GM12873 (cell line): ENCODE data around the gene POLR1F.

Source experiments
- TF ChIP-seq, protein P1 (sequence below): IDR thresholded peaks from 2 replicates; pipeline ENCODE4 v1.5.1; 2012; ENCODE audit warnings: low read depth, mild to moderate bottlenecking, moderate library complexity, low read length, control low read depth; ENCODE audit not compliant: insufficient read depth; ENCODE audit errors: missing control alignments

POLR1F gene, protein sequence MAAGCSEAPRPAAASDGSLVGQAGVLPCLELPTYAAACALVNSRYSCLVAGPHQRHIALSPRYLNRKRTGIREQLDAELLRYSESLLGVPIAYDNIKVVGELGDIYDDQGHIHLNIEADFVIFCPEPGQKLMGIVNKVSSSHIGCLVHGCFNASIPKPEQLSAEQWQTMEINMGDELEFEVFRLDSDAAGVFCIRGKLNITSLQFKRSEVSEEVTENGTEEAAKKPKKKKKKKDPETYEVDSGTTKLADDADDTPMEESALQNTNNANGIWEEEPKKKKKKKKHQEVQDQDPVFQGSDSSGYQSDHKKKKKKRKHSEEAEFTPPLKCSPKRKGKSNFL

DNA sequence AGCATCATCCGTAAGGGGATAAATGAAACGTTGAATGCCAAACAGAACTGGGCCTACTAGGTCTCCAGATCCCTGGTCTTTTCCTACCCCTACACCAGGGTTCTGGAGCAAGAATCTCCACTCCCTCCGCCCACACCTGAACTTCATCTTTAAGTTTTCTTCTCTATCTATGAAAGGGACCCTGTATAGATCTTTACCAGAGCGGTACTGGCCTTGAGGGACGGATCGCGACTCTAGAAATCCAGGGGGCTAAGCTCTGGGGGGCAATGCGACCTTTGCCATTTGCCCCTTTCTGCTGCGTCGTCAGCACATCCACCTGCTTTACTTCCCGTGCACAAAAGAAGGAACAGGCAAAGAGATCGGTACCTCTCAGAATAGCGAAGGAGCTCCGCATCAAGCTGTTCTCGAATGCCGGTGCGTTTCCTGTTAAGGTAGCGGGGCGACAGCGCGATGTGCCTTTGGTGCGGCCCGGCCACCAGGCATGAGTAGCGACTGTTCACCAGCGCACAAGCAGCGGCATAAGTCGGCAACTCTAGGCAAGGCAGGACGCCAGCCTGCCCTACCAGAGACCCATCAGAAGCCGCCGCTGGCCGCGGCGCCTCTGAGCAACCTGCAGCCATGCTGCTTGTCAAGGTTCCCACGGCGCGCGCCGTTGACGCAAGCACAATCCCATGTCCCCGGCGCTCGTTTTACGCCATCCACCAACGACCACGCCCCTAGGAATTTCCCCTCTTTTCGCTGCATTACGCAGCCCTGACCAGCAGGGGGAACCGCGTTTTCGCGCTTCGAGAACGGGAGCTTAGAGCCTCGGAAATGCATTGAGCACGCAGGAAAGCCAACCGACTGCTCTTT lies at the start of gene POLR1F:
POLR1F (minus strand) TSS at position 641 of the 852 bp plus-strand sequence; CDS start at position 620, 21 bp downstream.
- TF ChIP-seq, protein P1, sequence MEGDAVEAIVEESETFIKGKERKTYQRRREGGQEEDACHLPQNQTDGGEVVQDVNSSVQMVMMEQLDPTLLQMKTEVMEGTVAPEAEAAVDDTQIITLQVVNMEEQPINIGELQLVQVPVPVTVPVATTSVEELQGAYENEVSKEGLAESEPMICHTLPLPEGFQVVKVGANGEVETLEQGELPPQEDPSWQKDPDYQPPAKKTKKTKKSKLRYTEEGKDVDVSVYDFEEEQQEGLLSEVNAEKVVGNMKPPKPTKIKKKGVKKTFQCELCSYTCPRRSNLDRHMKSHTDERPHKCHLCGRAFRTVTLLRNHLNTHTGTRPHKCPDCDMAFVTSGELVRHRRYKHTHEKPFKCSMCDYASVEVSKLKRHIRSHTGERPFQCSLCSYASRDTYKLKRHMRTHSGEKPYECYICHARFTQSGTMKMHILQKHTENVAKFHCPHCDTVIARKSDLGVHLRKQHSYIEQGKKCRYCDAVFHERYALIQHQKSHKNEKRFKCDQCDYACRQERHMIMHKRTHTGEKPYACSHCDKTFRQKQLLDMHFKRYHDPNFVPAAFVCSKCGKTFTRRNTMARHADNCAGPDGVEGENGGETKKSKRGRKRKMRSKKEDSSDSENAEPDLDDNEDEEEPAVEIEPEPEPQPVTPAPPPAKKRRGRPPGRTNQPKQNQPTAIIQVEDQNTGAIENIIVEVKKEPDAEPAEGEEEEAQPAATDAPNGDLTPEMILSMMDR, result peak; percentile 93

DNA sequence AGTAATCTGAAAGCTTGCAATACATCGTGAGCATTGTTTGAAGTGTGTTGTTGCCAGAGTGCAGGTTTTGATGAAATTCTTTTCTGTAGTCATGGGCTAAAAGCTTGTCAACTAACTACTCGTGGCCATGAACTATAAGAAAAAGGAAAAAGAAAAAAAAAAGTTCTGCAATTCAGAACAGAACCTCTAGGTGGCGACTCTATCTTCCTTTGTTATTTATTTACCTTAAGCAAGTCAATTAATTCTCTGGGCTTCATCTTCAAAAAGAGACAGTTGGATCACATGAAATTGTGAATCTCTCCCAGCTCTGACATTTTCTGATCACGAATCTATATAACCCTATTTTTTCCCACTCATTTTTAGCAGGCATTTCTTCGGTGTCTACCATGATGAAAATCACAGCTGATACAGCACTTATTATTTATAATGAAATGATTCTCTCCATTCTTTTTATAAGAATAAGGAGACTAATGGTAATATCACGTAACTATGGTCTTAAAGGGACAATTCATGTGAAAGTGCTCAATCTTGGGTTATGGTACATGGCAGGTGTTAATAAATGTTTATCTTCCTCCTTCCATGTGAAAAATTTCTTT lies 45.8 kb upstream of the POLR1F start:
- TF ChIP-seq, protein P1, result peak; percentile 66

DNA sequence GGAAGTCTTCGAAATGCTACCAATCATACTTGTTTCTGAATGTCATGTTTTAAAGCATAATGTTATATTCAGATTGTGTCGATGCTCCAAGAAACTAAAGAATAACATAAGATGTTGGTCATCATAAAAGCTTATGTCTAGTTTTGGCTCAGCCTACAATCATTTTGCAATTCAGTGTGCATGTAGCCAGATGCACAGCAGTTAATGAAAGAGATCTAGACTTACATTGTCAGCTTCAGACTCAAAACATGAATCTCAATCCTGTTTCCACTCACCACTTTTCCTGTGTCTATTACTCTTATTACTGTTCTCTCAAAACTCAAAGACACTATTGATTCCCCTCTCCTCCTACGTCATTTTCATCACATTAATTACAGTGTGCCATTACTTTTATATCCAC lies 43.2 kb upstream of the POLR1F start:
- TF ChIP-seq, protein P1, result no peak

DNA sequence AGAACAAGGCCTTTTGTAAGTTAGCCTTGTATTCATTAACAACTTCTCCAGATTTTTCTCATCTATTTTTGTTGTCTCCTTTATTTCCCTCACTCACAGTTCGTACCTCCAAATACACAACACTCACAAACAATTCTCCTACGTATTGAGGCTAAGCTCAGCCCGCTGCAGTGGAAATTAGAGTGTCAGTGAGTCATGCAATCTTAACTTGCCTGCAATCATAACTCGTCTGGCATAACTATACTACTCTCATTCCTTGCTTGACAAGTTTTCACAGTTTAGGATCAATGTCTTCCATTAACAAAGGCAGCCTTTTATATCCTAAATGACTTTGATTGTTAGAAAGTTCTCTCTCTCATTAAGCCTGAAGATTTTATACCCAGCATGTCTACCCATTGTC lies 40.8 kb upstream of the POLR1F start:
- TF ChIP-seq, protein P1, result no peak

DNA sequence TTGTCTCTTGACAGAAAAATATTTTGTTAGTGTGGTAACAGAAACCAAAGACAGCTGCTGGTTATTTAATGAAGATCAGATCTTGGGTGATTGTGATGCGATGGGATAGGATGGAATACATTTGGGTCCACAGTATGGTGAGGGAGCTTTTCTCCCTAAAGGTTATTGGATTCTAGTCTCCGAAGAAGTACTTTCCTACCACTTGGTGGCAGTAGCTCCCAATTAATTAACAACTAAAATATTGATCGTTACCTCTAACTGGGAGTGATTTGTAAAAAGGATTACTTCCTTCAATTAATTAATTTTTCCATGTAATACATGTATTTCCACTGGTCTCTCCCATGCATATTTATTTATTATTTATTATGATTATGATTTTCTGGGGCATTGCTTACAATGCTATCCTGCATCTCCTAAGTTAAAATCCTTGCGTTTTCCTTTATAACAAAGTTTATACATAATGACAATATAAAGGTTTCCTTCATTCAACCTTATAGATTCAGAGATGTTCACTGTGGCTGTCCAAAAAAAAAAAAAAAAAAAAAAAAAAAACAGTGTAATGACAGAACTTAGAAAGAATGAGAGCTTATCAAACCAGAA lies 39.0 kb upstream of the POLR1F start:
- TF ChIP-seq, protein P1, result peak; percentile 48

DNA sequence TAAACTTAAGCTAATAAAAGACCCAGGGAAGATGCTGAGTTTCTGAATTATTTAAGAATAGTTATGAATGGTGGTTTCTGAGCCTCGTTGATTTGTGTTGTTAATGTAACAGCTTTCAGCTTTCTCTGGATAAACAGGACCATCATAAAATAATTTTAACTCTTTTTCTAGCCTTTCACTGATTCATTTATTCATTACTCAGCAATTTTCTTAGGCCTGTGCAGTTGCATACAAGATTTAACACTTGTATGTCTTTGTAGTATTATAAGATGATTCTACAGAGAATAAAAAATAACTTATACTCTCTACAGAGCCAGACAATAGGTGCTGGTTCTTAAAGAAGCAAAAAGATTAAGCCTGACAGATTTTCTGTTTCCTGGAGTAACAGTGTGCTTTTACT lies 35.2 kb upstream of the POLR1F start:
- TF ChIP-seq, protein P1, result no peak
